GM18519 (cell line): ENCODE data around the gene RGS11.
"Not testable (repeated sequence)": the region's sequence is repeated elsewhere in the genome, so short reads cannot be mapped to it uniquely, and the experiment has no call there.

Source experiments
- ATAC-seq: cut with Tn5 transposase; IDR thresholded peaks from one replicate; pipeline ENCODE4 v1.9.1; 2021; ENCODE audit warnings: mild to moderate bottlenecking, moderate library complexity; ENCODE audit not compliant: unreplicated experiment, low FRiP score

RGS11 gene

GRCh38 chr16:280991-281659, 5.4 kb upstream of the RGS11 start:
- ATAC-seq = no peak

- ATAC-seq = no peak
Measured at GRCh38 chr16:280552-280951, 4.8 kb upstream of the RGS11 start, which contains the start of gene ARHGDIG. Gene ARHGDIG (plus strand): TSS chr16:280591. CDS start chr16:280681, 90 bp downstream.

GRCh38 chr16:280005-280460, 4.3 kb upstream of the RGS11 start:
- no peak for ATAC-seq

- ATAC-seq = no peak
Measured at GRCh38 chr16:279531-279930, 3.8 kb upstream of the RGS11 start.

- no peak for ATAC-seq
Measured at GRCh38 chr16:278863-279366, 3.2 kb upstream of the RGS11 start.

GRCh38 chr16:276426-277077, 808 bp upstream of the RGS11 start:
- no peak for ATAC-seq

GRCh38 chr16:275041-275641, 603 bp downstream of the RGS11 start:
- no peak for ATAC-seq

GRCh38 chr16:273547-274421, 2.0 kb downstream of the RGS11 start:
- no peak for ATAC-seq

GRCh38 chr16:272633-273546, 2.9 kb downstream of the RGS11 start:
- ATAC-seq = no peak

- ATAC-seq = no peak
Measured at GRCh38 chr16:270381-271255, 5.1 kb downstream of the RGS11 start.

- ATAC-seq = no peak
Measured at GRCh38 chr16:269061-269796, 6.5 kb downstream of the RGS11 start.

- ATAC-seq = no peak
Measured at GRCh38 chr16:268141-269053, 7.3 kb downstream of the RGS11 start.

- ATAC-seq = not testable (repeated sequence)
Measured at GRCh38 chr16:267562-267961, 8.2 kb downstream of the RGS11 start.

- no peak for ATAC-seq
Measured at GRCh38 chr16:266258-267164, 9.2 kb downstream of the RGS11 start.

- no peak for ATAC-seq
Measured at GRCh38 chr16:265711-266110, 10.0 kb downstream of the RGS11 start.

GRCh38 chr16:265002-265529, 10.7 kb downstream of the RGS11 start:
- no peak for ATAC-seq
